GM08714 (cell line): Measurements from ENCODE around the gene ERCC2.
"Not testable (repeated sequence)": the region's sequence is repeated elsewhere in the genome, so short reads cannot be mapped to it uniquely, and the experiment has no call there.

Source experiments
- H3K4me3 ChIP-seq: fragments of 200-500 bp; sonication (Bioruptor generic); 2 replicates; pipeline ENCODE4 v1.5.1; 2014; ENCODE audit warnings: mild to moderate bottlenecking, low read length, inconsistent platforms
- ZNF274 ChIP-seq: IDR thresholded peaks from 2 replicates; pipeline ENCODE4 v1.6.1; 2012; ENCODE audit warnings: mild to moderate bottlenecking, low read depth, low read length

The ERCC2 gene

GRCh38 chr19:45370410-45371204, at the start of gene ERCC2:
Gene ERCC2 (minus strand): TSS chr19:45370573. CDS start chr19:45370540, 33 bp downstream.
- H3K4me3 ChIP-seq: peak within 1 kb of the TSS; percentile 82
- TF ChIP-seq ZNF274: no peak

GRCh38 chr19:45419895-45420294, 49.5 kb upstream of the ERCC2 start:
- no peak for TF ChIP-seq ZNF274
- H3K4me3 ChIP-seq: no peak overlapping the region

GRCh38 chr19:45419396-45419795, 49.0 kb upstream of the ERCC2 start:
- peak overlapping the region; percentile 30; the same call in 1 of the 2 replicates for H3K4me3 ChIP-seq
- TF ChIP-seq ZNF274: no peak

- H3K4me3 ChIP-seq: peak overlapping the region; percentile 30; the same call in 1 of the 2 replicates
- TF ChIP-seq ZNF274: no peak
These were observed 48.4 kb upstream of the ERCC2 start for GRCh38 chr19:45418802-45419201.

GRCh38 chr19:45417151-45417550, 46.8 kb upstream of the ERCC2 start:
- no peak for TF ChIP-seq ZNF274
- H3K4me3 ChIP-seq: no peak overlapping the region

GRCh38 chr19:45414468-45414867, 44.1 kb upstream of the ERCC2 start:
- TF ChIP-seq ZNF274: no peak
- no peak overlapping the region for H3K4me3 ChIP-seq

- TF ChIP-seq ZNF274: no peak
- H3K4me3 ChIP-seq: no peak overlapping the region
These were observed 43.1 kb upstream of the ERCC2 start for GRCh38 chr19:45413497-45413896.

GRCh38 chr19:45410330-45410729, 40.0 kb upstream of the ERCC2 start:
- not testable (repeated sequence) for H3K4me3 ChIP-seq

GRCh38 chr19:45409557-45409920, 39.2 kb upstream of the ERCC2 start:
- H3K4me3 ChIP-seq: no peak overlapping the region

GRCh38 chr19:45408830-45409556, 38.6 kb upstream of the ERCC2 start:
- no peak for TF ChIP-seq ZNF274
- no peak overlapping the region for H3K4me3 ChIP-seq

More at GRCh38 chr19:45409557-45409920, 39.2 kb upstream of the ERCC2 start:
- TF ChIP-seq ZNF274: no peak

- TF ChIP-seq ZNF274: no peak
- H3K4me3 ChIP-seq: no peak overlapping the region
These were observed 37.7 kb upstream of the ERCC2 start for GRCh38 chr19:45408121-45408520.

GRCh38 chr19:45407585-45407984, 37.2 kb upstream of the ERCC2 start:
- not testable (repeated sequence) for H3K4me3 ChIP-seq

GRCh38 chr19:45407091-45407375, 36.7 kb upstream of the ERCC2 start:
- H3K4me3 ChIP-seq: peak overlapping the region; percentile 91
- TF ChIP-seq ZNF274: no peak

- no peak for TF ChIP-seq ZNF274
- peak within 1 kb of the TSS; percentile 91 for H3K4me3 ChIP-seq
These were observed 36.1 kb upstream of the ERCC2 start, which contains the start of gene POLR1G for GRCh38 chr19:45406226-45407090. Gene POLR1G (plus strand): TSS chr19:45406644. CDS start chr19:45406697, 53 bp downstream.

GRCh38 chr19:45405435-45406225, 35.3 kb upstream of the ERCC2 start:
- H3K4me3 ChIP-seq: peak overlapping the region; percentile 91
- TF ChIP-seq ZNF274: no peak
